Mucosa of descending colon (tissue), 3 donors: ENCODE data around the gene NPR3. TPM values are rescaled to one million over a fixed set of nuclear protein-coding genes. Genes with fewer than 3 reads are reported as not detected.
A peak's percentile ranks its signal among the peaks of the same experiment; 100 is the strongest.

Experiments used
- ATAC-seq: fragments of 200-7000 bp; cut with Tn5 transposase; one replicate; pipeline ENCODE4 v1.9.1; 2020; ENCODE audit warnings: mild to moderate bottlenecking, moderate library complexity
- DNase-seq, 3 donors: peaks; one replicate each; pipeline ENCODE4 v3.0.0-alpha.2; 2020
- H3K36me3 ChIP-seq: fragments of 200-600 bp; one replicate; pipeline ENCODE4 v1.8.0; 2021; ENCODE audit warnings: low read depth, mild to moderate bottlenecking
- H3K4me1 ChIP-seq: fragments of 200-600 bp; one replicate; pipeline ENCODE4 v1.8.0; 2021; ENCODE audit warnings: low read depth, mild to moderate bottlenecking
- H3K4me3 ChIP-seq: fragments of 200-600 bp; one replicate; pipeline ENCODE4 v1.8.0; 2021; ENCODE audit warnings: mild to moderate bottlenecking
- H3K9me3 ChIP-seq: fragments of 200-600 bp; one replicate; pipeline ENCODE4 v1.8.0; 2021; ENCODE audit warnings: mild to moderate bottlenecking
- CTCF ChIP-seq: fragments of 200-600 bp; IDR thresholded peaks from one replicate; pipeline ENCODE4 v1.8.0; 2022; ENCODE audit warnings: antibody characterized with exemption, mild to moderate bottlenecking
- intact Hi-C, 2 donors: fragments of 100-400 bp; cut with DNase I in 1 of 2; cut with micrococcal nuclease in 1 of 2; formaldehyde crosslinking; loops; one replicate each; pipeline versions ENCODE4 v1.11.0 to v1.11.1; 2022; cut with DNase I, micrococcal nuclease
- long read RNA-seq, 2 donors: library from polyadenylated mRNA; unstranded; transcript quantifications; one replicate each; pipeline ENCODE4 v2.0.0, GENCODE V29; 2019 to 2021
- total RNA-seq, 3 donors: library from RNA; stranded (reverse); fragmentation: NEBNext Ultra II Directional in 2 of 3; extraction: Animal tissue kit (Norgen Biotek cat#: 25700) in 2 of 3; gene quantifications; one replicate each; pipeline versions ENCODE4 v1.2.1 to v1.2.4, GENCODE V29; 2021 to 2023
- donor health status: DM: no; HTN: no; CAD: no; lungs with moderate emphysema.
- donor health status: DM: no; HTN: no; CAD: no.
- donor health status: DM: no; HTN: yes; CAD: no.

The NPR3 gene
- total RNA-seq: 10 to 100 TPM in 1 of 3 donors, 1 to 10 TPM in 2; 1.4 to 24.0 (median 2.8) TPM
- long read RNA-seq, donor 1, full-length matches to known transcripts: 7 of 9 reads
- long read RNA-seq, donor 1, partial matches to known transcripts: 2 of 9 reads
- long read RNA-seq, donor 1, other reads (novel, unspliced or antisense): 0 of 9 reads
- long read RNA-seq, donor 2: 0 reads

GRCh38 chr5:32710550-32711361, at the start of gene NPR3:
NPR3 (plus strand) TSS chr5:32711321; CDS start chr5:32711777, 456 bp downstream.
- no peak for TF ChIP-seq CTCF
- intact Hi-C loops: no loop called here
- Histone ChIP-seq H3K4me1 (peaks cover 10% of the 10 kb centered on the region), H3K4me3 (no peak within 1 kb of the TSS), H3K9me3 (no peaks in the 10 kb centered on the region), H3K36me3 (no peaks in the 10 kb centered on the region)
- peak; percentile 43 for ATAC-seq
- peak; percentile 16 to 59 (median 47) for DNase-seq

- ATAC-seq (no peak), DNase-seq (no peak)
- peaks cover 4% of the 10 kb centered on the region for H3K9me3 ChIP-seq
- H3K4me3 ChIP-seq: no peak overlapping the region
- H3K36me3 ChIP-seq: no peaks in the 10 kb centered on the region
- TF ChIP-seq CTCF: no peak
- intact Hi-C loops: no loop called here
- H3K4me1 ChIP-seq: no peaks in the 10 kb centered on the region
These were observed 46.6 kb upstream of the NPR3 start for GRCh38 chr5:32664523-32664922.

- no peaks in the 10 kb centered on the region for H3K4me1 ChIP-seq
- peaks cover 9% of the 10 kb centered on the region for H3K9me3 ChIP-seq
- H3K4me3 ChIP-seq: no peak overlapping the region
- no peak for ATAC-seq
- DNase-seq: no peak
- intact Hi-C loops: no loop called here
- no peaks in the 10 kb centered on the region for H3K36me3 ChIP-seq
- no peak for TF ChIP-seq CTCF
These were observed 42.6 kb upstream of the NPR3 start for GRCh38 chr5:32668552-32668951.

GRCh38 chr5:32673272-32673671, 37.8 kb upstream of the NPR3 start:
- H3K9me3 ChIP-seq: peaks cover 9% of the 10 kb centered on the region
- no peak overlapping the region for H3K4me3 ChIP-seq
- TF ChIP-seq CTCF: no peak
- no peak for DNase-seq
- H3K36me3 ChIP-seq: no peaks in the 10 kb centered on the region
- no peak for ATAC-seq
- no peaks in the 10 kb centered on the region for H3K4me1 ChIP-seq
- intact Hi-C loops: no loop called here

GRCh38 chr5:32677023-32677422, 34.1 kb upstream of the NPR3 start:
- intact Hi-C loops: no loop called here
- H3K9me3 ChIP-seq: peaks cover 6% of the 10 kb centered on the region
- DNase-seq (no peak), ATAC-seq (no peak)
- no peaks in the 10 kb centered on the region for H3K4me1 ChIP-seq
- no peak overlapping the region for H3K4me3 ChIP-seq
- no peak for TF ChIP-seq CTCF
- H3K36me3 ChIP-seq: no peaks in the 10 kb centered on the region
